Hindlimb muscle (tissue), 1 donor: ENCODE measurements around the gene NCOA5. TPM values are rescaled to one million over a fixed set of nuclear protein-coding genes. Genes with fewer than 3 reads are reported as not detected.
"Not testable (repeated sequence)": the region's sequence is repeated elsewhere in the genome, so short reads cannot be mapped to it uniquely, and the experiment has no call there.

Experiments used
- DNase-seq: peaks from one replicate; pipeline ENCODE4 v3.0.0-alpha.2; 2013
- polyA plus RNA-seq: library from polyadenylated mRNA; unstranded; fragments of 120-200 nt; gene quantifications from one replicate; pipeline ENCODE4 v1.2.1, GENCODE V29; 2013; ENCODE audit not compliant: insufficient read length

The NCOA5 gene
- polyA plus RNA-seq, 1 donor = 36.6 TPM

- DNase-seq = no peak
These were observed 30.4 kb upstream of the NCOA5 start for GRCh38 chr20:46120136-46120535.

- DNase-seq = no peak
These were observed 29.8 kb upstream of the NCOA5 start for GRCh38 chr20:46119547-46119946.

GRCh38 chr20:46119028-46119546, 29.3 kb upstream of the NCOA5 start:
- DNase-seq = no peak

DNA sequence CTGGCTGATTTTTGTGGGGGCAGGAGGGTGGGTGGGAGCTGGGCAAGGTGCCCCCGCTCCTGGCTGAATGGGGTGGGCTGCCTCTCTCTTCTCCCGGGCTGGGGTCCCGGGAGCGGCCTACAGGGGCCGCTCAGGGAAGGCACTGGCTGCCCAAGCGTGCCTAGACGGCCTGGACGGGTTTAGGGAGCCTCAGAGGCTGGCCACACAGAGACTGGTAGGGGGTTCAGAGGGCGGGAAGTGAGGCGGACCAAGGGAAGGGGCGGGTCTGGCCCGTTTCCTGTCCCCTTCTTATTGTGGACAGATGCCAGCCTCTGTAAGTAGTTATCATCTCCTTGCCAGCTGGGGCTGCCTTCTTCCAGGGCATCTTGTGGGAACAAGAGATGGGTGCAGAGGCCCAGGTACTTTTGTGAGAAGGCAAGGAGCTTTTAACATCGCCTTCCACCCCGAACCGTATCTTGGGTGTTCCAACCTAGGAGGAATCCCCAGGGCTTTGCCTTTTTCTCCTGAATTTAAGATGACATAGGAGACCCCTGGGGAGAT, 28.8 kb upstream of the NCOA5 start:
- DNase-seq = no peak

DNA sequence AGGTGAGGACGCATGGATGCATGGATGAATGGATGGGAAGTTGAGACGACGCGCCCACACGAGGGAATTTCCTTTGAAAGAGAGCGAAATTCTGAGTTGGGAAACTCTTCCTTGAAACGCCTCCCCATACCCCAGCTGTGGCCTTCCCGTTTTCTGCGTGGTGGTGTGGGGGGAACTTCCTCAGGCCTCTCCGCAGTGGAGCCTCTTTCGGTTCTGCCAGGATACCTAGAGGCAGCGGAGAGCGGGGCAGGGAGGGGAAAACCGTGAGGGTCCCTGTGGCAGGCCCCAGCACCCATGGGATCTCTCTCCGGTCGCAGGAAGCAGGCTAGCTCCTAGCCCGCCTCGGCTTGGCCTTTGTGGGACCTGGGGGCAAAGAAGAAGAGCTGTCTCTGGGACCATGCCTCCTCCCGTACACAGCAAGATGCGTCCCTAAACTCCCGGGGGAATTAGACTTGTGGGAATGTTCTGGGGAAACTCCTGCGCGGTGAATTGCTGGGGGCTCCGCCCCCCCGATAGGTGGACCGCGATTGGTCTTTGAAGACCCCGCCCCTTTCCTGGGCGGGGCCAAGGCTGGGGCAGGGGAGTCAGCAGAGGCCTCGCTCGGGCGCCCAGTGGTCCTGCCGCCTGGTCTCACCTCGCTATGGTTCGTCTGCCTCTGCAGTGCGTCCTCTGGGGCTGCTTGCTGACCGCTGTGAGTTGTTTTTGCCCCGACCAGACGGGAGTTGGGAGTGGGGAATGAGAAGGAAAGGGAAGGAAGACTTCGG, 28.1 kb upstream of the NCOA5 start, which contains the start of gene CD40:
CD40 (plus strand) TSS at position 611 of the 764 bp plus-strand sequence; CDS start at position 641, 30 bp downstream.
- DNase-seq = peak; percentile 55

GRCh38 chr20:46114449-46114848, 24.7 kb upstream of the NCOA5 start:
- DNase-seq = no peak

- no peak for DNase-seq
These were observed 23.3 kb upstream of the NCOA5 start for GRCh38 chr20:46113113-46113470.

- DNase-seq = no peak
These were observed 22.8 kb upstream of the NCOA5 start for GRCh38 chr20:46112430-46113112.

- no peak for DNase-seq
These were observed 22.1 kb upstream of the NCOA5 start for GRCh38 chr20:46111836-46112212.

DNA sequence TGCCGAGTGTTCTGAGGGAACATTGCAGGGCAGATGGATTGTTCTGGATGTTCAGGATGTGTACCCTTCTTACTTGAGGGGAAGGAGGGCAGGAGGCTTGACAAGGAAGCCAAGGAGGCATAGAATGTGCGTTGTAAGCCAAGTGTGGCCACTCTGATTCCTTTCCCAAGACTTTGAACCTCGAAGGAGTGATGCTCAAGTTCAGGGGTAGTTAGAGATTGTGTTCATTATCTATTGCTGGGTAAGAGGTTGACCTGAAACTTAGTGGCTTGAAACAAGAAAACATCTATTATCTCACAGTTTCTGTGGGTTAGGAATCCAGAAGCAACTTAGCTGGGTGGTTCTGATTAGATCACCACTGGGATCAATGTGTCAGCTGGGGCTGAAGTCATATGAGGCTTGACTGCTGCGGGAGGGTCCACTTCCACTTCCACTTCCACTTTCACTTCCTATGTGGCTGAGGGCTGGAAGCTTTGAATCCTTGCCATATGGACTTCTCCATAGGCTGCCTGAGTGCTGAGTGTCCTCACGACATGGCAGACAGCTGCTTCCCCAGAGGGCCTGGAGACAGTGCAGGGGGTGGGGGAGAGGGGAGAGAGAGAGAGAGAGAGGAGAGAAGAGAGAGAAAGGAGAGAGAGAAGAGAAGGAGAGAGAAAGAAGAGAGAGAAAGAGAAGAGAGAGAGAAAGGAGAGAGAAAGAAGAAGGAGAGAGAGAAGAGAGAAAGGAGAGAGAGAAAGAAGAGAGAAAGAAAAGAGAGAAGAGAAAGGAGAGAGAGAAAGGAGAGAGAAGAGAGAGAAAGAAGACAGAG, 21.5 kb upstream of the NCOA5 start:
- DNase-seq = no peak

DNA sequence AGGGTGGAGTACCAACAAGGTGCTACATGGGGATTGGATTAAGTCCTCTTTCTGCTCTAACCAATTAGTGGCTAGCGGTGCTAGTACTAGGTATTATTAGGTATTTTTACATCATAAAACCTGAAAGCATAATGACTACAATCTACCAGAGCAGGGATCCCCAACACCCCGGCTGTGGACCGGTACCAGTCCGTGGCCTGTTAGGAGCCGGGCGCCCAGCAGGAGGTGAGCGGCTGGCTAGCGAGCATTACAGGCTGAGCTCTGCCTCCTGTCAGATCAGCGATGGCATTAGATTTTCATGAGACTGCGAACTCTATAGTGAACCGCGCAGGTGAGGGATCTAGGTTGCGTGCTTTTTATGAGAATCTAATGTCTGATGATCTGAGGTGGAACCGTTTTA, 19.2 kb upstream of the NCOA5 start:
- DNase-seq = no peak

DNA sequence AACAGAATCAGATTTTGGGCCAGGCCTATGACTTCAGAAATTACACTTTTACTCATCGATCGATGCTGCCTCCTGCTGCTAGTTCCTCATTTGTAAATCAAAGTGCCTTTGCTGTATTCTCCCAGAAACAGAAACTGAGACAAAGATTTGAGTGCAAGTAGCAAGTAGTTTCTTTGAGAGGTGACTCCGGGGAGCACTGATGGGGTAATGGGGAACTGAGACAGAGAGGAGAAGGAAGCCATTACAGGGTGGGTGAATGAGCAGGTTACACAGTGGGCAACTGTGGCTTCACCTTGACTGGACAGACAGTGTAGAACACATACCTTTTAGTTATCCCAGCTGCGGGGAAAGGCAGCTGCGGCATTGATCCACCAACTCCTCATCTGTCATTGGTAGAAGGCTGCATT, 18.7 kb upstream of the NCOA5 start:
- no peak for DNase-seq

DNA sequence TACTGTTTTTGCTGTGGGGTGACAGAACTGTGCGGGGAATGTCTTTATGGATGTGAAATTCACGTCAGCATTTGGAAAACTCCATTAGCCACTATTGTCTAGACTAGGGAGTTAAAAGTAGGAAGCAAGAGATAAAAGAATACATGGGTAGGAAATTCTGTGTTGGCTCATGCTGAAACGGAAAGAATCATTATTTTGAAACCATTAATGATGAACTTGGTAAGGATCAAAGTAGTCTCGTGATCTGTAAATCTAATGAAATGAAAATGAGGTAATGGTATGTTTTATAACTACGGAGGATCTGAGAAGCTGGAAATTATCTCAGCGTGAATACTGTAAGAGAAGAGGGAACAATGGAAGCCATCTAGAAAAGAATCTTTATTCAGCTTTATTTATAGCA, 17.3 kb upstream of the NCOA5 start:
- DNase-seq = no peak

DNA sequence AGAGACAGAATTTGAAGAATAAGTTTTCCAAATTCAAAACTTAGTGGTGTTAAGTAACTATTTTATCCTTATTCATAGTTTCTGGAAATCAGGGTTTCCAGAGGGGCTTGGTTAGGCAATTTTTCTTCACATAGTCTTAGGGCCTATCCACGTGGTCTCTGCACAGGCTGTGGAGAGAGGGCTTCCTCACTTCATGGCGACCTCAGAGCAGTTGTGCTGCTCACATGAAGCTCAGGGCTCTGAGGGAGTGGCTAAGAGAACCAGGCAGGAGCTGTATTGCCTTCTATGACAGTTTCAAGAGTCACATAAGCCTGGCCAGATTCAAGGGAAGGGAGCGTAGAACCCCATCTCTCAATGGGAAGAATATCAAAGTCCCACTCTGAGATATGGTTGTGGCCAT, 14.5 kb upstream of the NCOA5 start:
- no peak for DNase-seq

DNA sequence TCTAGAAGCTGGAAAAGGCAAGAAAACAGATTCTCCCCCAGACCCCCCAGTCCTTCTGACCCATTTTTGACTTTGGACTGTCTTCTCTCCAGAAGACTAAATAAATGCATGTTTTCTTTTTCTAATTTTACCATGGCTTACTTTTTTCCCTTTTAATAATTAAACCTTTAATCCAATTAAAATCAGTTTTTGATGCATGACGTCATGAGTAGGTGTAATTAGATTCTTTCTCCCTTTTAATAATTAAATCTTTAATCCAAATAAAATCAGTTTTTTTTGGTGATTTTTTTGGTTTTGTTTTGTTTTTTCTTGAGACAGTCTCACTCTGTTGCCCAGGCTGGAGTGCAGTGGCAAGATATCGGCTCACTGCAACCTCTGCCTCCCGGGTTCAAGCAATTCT, 13.2 kb upstream of the NCOA5 start:
- no peak for DNase-seq

DNA sequence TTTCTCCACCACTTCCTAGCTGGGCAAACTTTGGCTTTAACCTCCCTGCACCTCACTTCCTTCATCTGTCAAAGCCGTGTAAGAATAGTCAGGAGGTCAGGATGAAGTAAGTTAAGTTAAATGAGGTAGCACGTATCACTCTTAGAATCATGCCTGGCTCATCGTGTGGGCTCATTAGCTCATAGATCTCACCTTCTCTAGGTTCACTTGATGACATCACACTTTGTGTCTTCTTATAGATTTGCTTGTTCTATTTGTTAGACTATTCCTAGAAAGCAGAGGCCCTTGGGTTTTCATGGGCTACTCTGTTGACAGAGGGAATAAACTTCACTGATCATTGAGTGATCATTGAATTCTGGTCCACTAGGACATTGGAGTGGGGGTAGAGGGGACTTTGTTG, 12.2 kb upstream of the NCOA5 start:
- DNase-seq = no peak

DNA sequence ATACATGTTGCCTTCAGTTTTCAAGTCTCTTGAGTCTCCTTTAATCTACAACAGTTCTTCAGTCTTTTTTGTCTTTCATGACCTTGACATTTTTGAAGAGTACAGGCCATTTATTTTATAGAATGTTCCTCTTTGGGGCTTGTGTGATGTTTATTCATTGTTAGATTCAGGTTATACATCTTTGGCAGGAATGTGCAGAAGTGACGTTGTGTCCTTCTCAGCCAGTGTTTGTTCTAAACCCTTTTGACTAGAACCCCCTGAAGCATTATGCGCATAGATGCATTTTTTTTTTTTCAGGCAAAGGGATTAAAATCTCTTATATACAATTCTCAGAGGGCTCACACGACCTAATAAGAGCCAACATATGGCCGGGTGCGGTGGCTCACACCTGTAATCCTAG, 11.2 kb upstream of the NCOA5 start:
- no peak for DNase-seq

- DNase-seq = not testable (repeated sequence)
These were observed 10.7 kb upstream of the NCOA5 start for GRCh38 chr20:46100444-46100843.

GRCh38 chr20:46099491-46100287, 9.9 kb upstream of the NCOA5 start:
- no peak for DNase-seq

GRCh38 chr20:46093531-46093930, 3.8 kb upstream of the NCOA5 start:
- no peak for DNase-seq

DNA sequence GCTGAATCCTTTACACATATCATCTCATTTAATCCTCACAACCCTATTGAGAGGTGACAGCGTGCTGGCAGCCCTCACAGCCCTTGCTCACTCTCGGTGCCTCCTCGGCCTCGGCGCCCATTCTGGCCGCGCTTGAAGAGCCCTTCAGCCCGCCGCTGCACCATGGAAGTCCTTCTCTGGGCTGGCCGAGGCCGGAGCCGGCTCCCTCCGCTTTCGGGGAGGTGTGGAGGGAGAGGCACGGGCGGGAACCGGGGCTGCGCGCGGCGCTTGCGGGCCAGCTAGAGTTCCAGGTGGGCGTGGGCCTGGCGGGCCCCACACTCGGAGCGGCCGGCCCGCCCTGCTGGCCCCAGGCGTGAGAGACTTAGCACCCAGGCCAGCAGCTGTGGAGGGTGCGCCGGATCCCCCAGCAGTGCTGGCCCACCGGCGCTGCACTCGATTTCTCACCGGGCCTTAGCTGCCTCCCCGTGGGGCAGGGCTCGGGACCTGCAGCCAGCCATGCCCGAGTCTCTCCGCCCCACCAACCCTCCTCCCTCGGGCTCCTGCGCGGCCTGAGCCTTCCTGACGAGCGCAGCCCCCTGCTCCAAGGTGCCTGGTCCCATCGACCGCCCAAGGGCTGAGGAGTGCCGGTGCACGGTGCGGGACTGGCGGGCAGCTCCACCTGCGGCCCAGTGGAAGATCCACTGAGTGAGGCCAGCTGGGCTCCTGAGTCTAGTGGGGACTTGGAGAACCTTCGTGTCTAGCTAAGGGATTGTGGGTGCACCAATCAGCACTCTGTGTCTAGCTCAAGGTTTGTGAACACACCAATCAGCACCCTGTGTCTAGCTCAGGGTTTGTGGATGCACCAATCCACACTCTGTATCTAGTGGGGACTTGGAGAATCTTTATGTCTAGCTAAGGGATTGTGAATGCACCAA, 2.1 kb upstream of the NCOA5 start:
- DNase-seq = not testable (repeated sequence)
